HG02943 (cell line): Measurements from ENCODE around the gene OSBPL3.

ENCODE experiments used
- ATAC-seq: cut with Tn5 transposase; IDR thresholded peaks from one replicate; pipeline ENCODE4 v1.9.1; 2021; ENCODE audit warnings: mild to moderate bottlenecking, low read depth, moderate library complexity; ENCODE audit not compliant: unreplicated experiment

OSBPL3 gene

GRCh38 chr7:24956021-24956420, 24.0 kb downstream of the OSBPL3 start:
- no peak for ATAC-seq

GRCh38 chr7:24955313-24955712, 24.7 kb downstream of the OSBPL3 start:
- ATAC-seq, result no peak

- no peak for ATAC-seq
Observed at GRCh38 chr7:24952464-24952863, 27.5 kb downstream of the OSBPL3 start.

- ATAC-seq, result no peak
Observed at GRCh38 chr7:24951441-24951980, 28.5 kb downstream of the OSBPL3 start.

GRCh38 chr7:24949884-24950283, 30.1 kb downstream of the OSBPL3 start:
- no peak for ATAC-seq

- ATAC-seq, result no peak
Observed at GRCh38 chr7:24948739-24949138, 31.2 kb downstream of the OSBPL3 start.

- no peak for ATAC-seq
Observed at GRCh38 chr7:24946467-24946866, 33.5 kb downstream of the OSBPL3 start.

- ATAC-seq, result no peak
Observed at GRCh38 chr7:24945899-24946298, 34.1 kb downstream of the OSBPL3 start.

- no peak for ATAC-seq
Observed at GRCh38 chr7:24943096-24943948, 36.7 kb downstream of the OSBPL3 start.

GRCh38 chr7:24942226-24942625, 37.8 kb downstream of the OSBPL3 start:
- ATAC-seq, result no peak

GRCh38 chr7:24939416-24939815, 40.6 kb downstream of the OSBPL3 start:
- no peak for ATAC-seq

- no peak for ATAC-seq
Observed at GRCh38 chr7:24936121-24936824, 43.7 kb downstream of the OSBPL3 start.

GRCh38 chr7:24933298-24933697, 46.7 kb downstream of the OSBPL3 start:
- no peak for ATAC-seq

- ATAC-seq, result no peak
Observed at GRCh38 chr7:24932815-24933214, 47.2 kb downstream of the OSBPL3 start.

- no peak for ATAC-seq
Observed at GRCh38 chr7:24932389-24932788, 47.6 kb downstream of the OSBPL3 start.

GRCh38 chr7:24931844-24932243, 48.1 kb downstream of the OSBPL3 start:
- no peak for ATAC-seq

- no peak for ATAC-seq
Observed at GRCh38 chr7:24930856-24931255, 49.1 kb downstream of the OSBPL3 start.

GRCh38 chr7:24926623-24927524, 53.1 kb downstream of the OSBPL3 start:
- no peak for ATAC-seq

- no peak for ATAC-seq
Observed at GRCh38 chr7:24924375-24924774, 55.6 kb downstream of the OSBPL3 start.

- ATAC-seq, result no peak
Observed at GRCh38 chr7:24923172-24923865, 56.7 kb downstream of the OSBPL3 start.
